ENCODE measurements around the gene LMAN1L.
A peak's percentile ranks its signal among the peaks of the same experiment; 100 is the strongest.

LMAN1L gene

GRCh38 chr15:74816624-74817369 lies 4.2 kb downstream of the LMAN1L start:
- no peak for DNase-seq (ENCODE audit: low read depth)

DNA sequence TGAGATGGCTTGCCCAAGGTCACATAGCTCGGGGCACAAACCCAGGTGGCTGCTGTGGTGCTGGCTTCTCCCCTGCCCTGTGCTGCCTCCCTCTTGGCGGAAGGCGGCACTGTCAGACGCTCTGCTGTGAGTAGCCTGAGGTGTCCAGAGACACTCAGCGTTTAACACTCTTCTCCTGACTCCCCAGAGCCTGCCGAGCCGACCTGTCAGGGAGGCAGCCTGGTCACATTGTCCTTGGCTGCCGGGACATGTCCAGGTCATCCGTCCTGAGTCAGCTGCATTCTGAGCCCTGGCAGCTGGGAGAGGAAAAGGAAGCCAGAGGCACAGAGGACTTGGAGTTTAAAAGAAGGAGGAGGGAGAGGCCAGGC lies 4.7 kb downstream of the LMAN1L start:
- DNase-seq (ENCODE audit: low read depth): no peak

GRCh38 chr15:74820056-74820455 lies 7.4 kb downstream of the LMAN1L start:
- DNase-seq (ENCODE audit: low read depth): no peak

DNA sequence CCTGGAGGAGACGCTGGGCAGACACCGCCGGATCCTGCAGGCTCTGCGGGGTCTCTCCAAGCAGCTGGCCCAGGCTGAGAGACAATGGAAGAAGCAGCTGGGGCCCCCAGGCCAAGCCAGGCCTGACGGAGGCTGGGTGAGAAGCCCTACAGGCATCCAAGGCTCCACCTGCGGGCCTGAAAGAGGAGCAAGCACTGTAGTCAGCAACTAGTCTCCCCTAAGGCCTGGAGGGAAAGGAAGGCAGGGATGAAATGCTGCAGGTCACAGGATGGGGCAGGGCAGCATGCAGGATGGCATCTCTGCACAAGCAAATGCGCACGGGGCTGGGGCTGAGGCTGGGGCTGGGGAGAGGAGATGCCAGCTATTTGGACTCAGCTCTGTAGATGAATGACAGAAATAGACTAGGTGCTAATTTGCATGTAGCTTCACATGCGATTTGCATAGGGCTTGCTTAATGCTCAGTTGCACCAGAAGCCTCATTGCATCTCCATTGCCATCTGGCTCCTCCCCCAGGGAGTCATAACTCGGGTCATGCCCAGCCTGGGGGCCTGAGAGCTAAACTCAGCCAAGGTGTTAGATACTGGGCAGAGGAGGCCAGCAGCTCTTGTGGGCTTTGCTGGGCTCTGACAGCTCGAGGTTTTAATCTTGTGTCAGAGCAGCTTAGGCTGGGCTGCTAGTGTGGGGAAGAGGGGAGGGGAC lies 8.6 kb downstream of the LMAN1L start:
- no peak for DNase-seq (ENCODE audit: low read depth)

DNA sequence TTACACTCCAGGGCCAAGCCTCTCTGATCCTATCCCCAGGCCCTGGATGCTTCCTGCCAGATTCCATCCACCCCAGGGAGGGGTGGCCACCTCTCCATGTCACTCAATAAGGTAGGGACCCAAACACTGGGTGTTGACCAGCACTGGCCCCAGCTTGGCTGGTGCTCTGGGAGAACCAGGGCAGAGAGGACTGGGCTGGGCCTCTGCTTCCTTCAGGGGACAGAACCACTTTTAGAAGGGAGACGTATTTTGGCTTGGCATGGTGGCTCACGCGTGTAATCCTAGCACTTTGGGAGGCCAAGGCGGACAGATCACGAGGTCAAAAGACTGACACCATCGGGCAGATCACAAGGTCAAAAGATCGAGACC lies 9.1 kb downstream of the LMAN1L start:
- no peak for DNase-seq (ENCODE audit: low read depth)

DNA sequence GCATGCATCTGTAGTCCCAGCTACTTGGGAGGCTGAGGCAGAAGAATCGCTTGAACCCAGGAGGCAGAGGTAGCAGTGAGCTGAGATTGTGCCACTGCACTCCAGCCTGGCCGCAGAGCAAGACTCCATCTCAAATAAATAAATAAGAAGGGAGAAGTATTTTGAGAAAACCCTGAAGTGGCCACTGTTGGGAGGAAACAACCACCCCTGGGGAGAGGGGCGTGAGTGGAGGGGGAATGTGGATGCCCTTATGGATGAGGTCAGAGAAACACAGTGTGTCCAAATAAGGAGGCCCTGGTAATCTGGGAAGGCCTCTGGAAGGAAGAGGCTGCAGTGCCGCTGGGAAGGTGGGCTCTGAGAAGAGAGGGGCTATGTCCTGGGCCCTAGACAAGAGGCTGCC lies 9.6 kb downstream of the LMAN1L start:
- no peak for DNase-seq (ENCODE audit: low read depth)

DNA sequence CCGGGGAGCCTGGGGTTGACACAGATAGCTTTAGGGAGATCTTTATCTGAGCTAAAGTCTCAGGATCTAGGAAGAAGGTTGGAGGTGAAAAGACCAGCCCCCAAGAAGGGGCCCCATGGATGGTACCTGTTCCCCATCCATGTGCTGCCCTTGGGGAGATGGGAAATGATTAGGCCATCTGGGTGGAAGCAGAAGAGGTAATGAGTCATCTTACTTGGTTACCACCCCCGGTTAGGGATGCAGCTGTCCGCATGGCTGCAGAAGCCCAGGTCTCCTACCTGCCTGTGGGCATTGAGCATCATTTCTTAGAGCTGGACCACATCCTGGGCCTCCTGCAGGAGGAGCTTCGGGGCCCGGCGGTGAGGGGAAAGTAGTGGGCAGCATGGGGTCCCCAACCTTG lies 10.7 kb downstream of the LMAN1L start:
- DNase-seq (ENCODE audit: low read depth): no peak

DNA sequence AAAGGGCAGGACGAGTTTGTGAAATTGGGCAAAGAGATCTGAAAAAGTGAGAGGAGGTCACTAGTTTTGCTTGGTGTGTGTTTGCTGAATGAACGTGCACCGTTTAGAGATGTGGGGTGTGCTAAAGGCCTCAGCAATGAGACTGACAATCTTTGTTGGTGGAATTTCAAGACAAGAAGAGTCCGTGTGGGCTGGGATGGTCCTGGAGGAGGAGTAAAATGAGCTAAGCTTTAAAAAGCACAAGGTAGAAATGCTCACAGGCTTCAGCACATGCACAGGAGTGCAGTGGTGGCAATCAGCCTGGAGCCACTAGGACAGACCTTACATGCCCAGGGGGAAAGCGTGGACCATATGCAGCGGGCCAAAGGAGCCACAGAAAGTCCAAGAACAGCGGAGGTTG lies 12.3 kb downstream of the LMAN1L start:
- no peak for DNase-seq (ENCODE audit: low read depth)

DNA sequence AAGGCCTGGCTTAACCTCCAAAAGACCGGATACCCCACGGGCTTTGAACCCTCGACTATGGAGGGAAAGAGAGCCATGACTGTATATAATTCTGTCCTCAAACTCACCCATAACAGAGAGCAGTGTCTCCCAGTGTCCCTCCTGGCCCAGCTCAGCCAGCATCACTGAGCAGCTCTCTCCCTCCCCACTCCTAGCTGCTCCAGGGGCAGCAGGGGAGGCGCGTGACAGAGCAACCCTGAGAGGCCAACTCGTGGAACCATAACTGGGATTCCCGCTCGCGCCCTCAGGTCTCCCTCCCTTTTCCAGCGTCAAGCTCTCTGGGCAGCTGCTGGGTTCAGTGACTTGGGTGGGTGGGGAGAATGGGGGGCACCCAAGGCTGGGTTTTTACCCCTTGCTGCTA lies 13.2 kb downstream of the LMAN1L start:
- no peak for DNase-seq (ENCODE audit: low read depth)

GRCh38 chr15:74826364-74826819 lies 13.8 kb downstream of the LMAN1L start, which contains the start of gene CPLX3:
TSS of gene CPLX3 (plus strand) at chr15:74826627. CDS start at chr15:74826704, 77 bp downstream.
- DNase-seq (ENCODE audit: low read depth): no peak

DNA sequence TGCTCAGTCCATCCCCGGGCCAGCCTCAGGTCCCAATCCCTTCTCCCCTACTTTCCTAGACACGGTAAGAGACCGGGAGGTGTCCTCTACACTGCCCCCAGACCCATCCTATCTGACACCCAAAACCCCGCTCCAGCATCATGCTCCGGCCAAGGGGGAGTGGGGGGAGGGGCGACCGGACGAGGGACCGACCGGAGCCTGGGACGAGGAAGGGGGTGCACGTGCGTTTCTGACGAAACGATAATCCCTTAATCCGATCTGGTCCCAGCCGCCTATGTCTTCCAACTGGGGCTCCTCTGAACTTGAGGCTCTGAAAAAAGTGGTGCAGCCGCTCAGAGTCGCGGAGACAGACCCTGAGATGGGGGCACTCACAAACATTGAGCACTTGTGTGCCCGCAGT lies 14.3 kb downstream of the LMAN1L start:
- no peak for DNase-seq (ENCODE audit: low read depth)

- no peak for DNase-seq (ENCODE audit: low read depth)
Measured at GRCh38 chr15:74827614-74828013, 15.0 kb downstream of the LMAN1L start.

GRCh38 chr15:74828835-74829234 lies 16.2 kb downstream of the LMAN1L start:
- DNase-seq (ENCODE audit: low read depth): no peak

- no peak for DNase-seq (ENCODE audit: low read depth)
Measured at GRCh38 chr15:74829486-74829885, 16.9 kb downstream of the LMAN1L start.

DNA sequence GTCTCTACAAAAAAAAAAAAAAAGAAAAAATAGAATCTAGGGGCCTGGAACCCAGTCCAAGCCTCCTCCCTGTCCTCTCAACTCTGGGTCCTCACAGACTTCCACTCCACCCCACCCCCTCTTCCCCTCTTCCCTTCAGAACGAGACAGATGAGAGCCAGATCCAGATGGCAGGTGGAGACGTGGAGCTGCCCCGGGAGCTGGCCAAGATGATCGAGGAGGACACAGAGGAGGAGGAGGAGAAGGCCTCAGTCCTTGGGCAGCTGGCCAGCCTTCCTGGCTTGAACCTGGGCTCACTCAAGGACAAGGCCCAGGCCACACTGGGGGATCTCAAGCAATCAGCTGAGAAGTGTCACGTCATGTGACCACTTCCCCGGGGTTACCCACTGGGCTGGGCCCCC lies 17.4 kb downstream of the LMAN1L start:
- no peak for DNase-seq (ENCODE audit: low read depth)

DNA sequence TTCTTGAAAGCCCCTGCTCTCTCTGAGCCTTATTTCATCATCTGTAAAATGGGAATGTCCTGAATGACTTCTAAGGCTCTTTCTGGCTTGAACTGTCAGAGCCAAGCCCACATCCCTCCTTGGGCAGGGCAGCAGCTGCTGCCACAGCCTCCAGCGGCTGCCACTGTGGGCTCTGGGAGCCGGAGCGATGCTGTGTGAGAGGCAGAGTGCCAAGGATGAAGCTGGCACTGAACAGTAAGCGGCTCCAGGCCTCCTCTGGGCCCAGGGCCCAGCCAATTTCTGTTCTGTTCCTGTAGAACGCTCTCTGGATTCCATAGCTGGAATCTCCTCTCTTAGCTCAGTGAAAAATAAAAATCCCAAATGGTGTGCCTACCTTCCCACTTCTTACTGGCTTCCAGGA lies 18.2 kb downstream of the LMAN1L start:
- no peak for DNase-seq (ENCODE audit: low read depth)

- no peak for DNase-seq (ENCODE audit: low read depth)
Measured at GRCh38 chr15:74831813-74832495, 19.3 kb downstream of the LMAN1L start.

GRCh38 chr15:74832826-74833225 lies 20.2 kb downstream of the LMAN1L start:
- no peak for DNase-seq (ENCODE audit: low read depth)

GRCh38 chr15:74833376-74834107 lies 20.9 kb downstream of the LMAN1L start:
- DNase-seq (ENCODE audit: low read depth): no peak

DNA sequence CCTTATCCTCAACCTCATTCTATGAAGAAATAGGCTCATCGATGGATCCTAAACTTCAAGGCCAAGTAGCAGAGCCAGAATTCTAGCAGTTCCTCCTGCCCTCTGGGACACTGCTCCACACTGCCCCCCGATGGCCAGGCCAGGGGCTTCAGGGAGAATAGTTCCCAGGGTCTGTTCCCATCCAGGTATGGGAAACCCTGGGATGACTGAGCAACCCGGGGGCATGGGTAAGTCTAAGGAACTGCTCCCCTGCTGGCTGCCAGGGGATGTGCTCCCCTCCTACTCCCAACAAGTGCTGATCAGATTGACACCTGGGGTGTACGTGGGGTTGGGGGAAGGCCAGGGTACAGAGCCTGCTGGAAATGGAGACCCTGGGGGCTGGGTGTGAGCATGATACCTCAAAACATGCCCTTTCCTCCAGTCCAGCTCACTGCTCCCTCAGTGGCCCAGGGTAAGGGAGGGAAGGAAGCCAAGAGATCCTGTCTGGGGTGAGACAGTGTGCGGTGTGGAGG lies 22.7 kb downstream of the LMAN1L start:
- peak; percentile 32 for DNase-seq (ENCODE audit: low read depth)

- DNase-seq (ENCODE audit: low read depth): no peak
Measured at GRCh38 chr15:74836846-74837245, 24.2 kb downstream of the LMAN1L start.

GRCh38 chr15:74837482-74838136 lies 25.0 kb downstream of the LMAN1L start:
- DNase-seq (ENCODE audit: low read depth): no peak

All from stimulated activated CD8-positive, alpha-beta memory T cell treated with anti-CD3 and anti-CD28 coated beads, Interleukin-4, amount 100 ng/mL, for 24 hours (primary cell).